SK-N-SH treated with all-trans-retinoic acid at 6 μM for 48 hours (cell line): ENCODE results near the gene SELL.

Experiments used
- CREB5 ChIP-seq: fragments of 250-450 bp; sonication (Bioruptor Pico); IDR thresholded peaks from 2 replicates; pipeline ENCODE4 v1.5.1; 2020; ENCODE audit warnings: low read depth, mild to moderate bottlenecking, moderate library complexity
- OSR1 ChIP-seq: fragments of 250-450 bp; sonication (Bioruptor Pico); IDR thresholded peaks from 2 replicates; pipeline ENCODE4 v1.8.0; 2022; ENCODE audit warnings: moderate library complexity, mild to moderate bottlenecking, inconsistent platforms
- PATZ1 ChIP-seq: fragments of 250-450 bp; sonication (Bioruptor Pico); IDR thresholded peaks from 2 replicates; pipeline ENCODE4 v1.8.0; 2020; ENCODE audit warnings: mild to moderate bottlenecking, moderate library complexity, borderline replicate concordance
- POU6F1 ChIP-seq: fragments of 250-450 bp; sonication (Bioruptor Pico); IDR thresholded peaks from 2 replicates; pipeline ENCODE4 v1.8.0; 2021; ENCODE audit warnings: low read depth, mild to moderate bottlenecking, moderate library complexity, borderline replicate concordance
- SNAI2 ChIP-seq: fragments of 250-450 bp; sonication (Bioruptor Pico); IDR thresholded peaks from 2 replicates; pipeline ENCODE4 v1.5.0; 2020; ENCODE audit warnings: mild to moderate bottlenecking, moderate library complexity

GRCh38 chr1:169653873-169654272 is 57.5 kb downstream of the SELL start:
- no peak for TF ChIP-seq CREB5 (CRISPR knock-in tag)
- TF ChIP-seq POU6F1 (CRISPR knock-in tag), result no peak
- TF ChIP-seq SNAI2 (CRISPR knock-in tag), result no peak
- TF ChIP-seq PATZ1 (CRISPR knock-in tag), result no peak
- TF ChIP-seq OSR1 (CRISPR knock-in tag), result no peak
